ENCODE results near the gene OPRL1.
"Not testable (repeated sequence)": the region's sequence is repeated elsewhere in the genome, so short reads cannot be mapped to it uniquely, and the experiment has no call there.

The OPRL1 gene

DNA sequence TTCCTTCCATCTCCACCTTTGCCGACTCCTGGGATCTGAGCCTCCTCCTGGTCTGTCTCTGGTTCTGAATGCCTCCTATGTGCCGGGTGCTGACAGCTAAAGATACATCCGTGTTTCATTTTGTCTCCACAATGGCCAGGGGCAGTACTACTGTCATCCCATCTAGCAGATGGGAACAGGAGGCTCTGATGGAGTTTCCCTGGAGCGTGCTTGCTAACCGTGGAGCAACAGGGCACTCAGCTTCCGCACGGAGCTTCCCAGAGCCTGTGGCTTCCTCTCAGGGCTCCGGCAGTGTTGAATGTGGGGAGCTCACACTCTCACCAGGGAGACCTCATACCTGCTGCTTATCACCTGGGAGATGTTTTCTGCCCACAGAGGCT is 39.4 kb downstream of the OPRL1 start:
- no peak overlapping the region; the same call in 1 of the 2 replicates for H3K27ac ChIP-seq
- TF ChIP-seq, protein P1, sequence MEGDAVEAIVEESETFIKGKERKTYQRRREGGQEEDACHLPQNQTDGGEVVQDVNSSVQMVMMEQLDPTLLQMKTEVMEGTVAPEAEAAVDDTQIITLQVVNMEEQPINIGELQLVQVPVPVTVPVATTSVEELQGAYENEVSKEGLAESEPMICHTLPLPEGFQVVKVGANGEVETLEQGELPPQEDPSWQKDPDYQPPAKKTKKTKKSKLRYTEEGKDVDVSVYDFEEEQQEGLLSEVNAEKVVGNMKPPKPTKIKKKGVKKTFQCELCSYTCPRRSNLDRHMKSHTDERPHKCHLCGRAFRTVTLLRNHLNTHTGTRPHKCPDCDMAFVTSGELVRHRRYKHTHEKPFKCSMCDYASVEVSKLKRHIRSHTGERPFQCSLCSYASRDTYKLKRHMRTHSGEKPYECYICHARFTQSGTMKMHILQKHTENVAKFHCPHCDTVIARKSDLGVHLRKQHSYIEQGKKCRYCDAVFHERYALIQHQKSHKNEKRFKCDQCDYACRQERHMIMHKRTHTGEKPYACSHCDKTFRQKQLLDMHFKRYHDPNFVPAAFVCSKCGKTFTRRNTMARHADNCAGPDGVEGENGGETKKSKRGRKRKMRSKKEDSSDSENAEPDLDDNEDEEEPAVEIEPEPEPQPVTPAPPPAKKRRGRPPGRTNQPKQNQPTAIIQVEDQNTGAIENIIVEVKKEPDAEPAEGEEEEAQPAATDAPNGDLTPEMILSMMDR (conservative IDR thresholded peaks at IDR 0.05; ENCODE audit: low read depth) = no peak
- CTCF ChIA-PET = interaction anchor here (0.7 to 4.5 kb wide), 7 partner anchors 17 to 150 kb away, joined by 3 to 59 read pairs (median 6); partner anchors contain the start of genes LKAAEAR1, OPRL1, PRPF6 and RGS19
- POLR2A ChIA-PET (ENCODE audit: low non-redundant PET) = no interaction called here
- DNase-seq (ENCODE audit: low spot score) = no peak

DNA sequence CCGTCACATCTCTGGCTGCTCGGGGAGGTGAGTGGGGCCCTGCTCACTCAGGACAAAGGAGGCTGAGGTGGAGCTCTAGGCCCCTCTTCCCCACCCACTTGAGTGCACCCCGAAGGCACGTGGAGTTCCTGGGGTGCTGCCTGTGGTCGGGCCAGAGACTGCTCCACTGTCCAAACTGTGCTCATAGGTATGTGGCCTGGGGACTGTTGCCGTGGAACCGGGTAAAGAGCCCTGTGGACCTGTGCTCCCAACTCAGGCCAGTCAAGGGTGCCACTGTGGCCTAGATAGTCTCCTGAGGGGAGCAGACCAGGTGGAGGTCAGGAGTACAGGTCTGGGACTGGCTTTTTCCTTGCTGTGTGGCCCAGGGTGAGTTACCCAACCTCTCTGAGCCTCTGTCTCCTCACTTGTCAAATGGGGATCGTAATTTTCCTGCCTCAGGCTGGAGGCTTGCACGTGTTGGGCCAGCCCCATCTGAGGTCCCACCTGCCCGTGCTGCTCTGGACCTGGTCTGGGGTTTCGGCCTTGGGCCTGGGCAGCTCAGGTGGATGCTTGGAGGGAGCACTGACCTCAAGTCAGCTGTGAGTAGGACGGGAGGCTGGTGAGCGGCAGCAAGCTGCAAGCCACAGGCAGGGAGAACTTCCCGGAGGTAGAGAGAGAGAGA is 39.9 kb downstream of the OPRL1 start:
- no peak overlapping the region; the same call in 1 of the 2 replicates for H3K27ac ChIP-seq
- TF ChIP-seq, protein P1 (conservative IDR thresholded peaks at IDR 0.05; ENCODE audit: low read depth) = no peak
- no peak for DNase-seq (ENCODE audit: low spot score)
- ChIA-PET POLR2A (ENCODE audit: low non-redundant PET) (no interaction called here), CTCF (interaction anchor here (0.6 to 4.5 kb wide), 21 partner anchors 18 to 1468 kb away, joined by 3 to 59 read pairs (median 5); partner anchors contain the start of genes C20orf204, LKAAEAR1, OPRL1 and PRPF6)

DNA sequence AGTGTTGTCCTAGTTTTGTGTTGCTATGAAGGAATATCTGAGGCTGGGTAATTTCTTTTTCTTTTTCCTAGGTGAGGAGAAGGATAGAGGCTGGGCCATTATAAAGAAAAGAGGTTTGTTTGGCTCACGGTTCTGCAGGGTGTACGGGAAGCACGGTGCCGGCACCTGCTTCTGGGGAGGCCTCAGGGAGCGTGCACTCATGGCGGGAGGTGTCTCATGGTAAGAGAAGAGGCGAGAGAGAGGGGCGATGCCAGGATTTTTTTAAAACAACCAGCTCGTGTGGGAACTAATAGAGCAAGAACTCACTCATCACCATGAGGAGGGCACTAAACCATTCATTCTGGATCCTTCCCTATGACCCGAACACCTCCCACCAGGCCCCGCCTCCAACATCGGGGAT is 41.7 kb downstream of the OPRL1 start:
- H3K27ac ChIP-seq = no peak overlapping the region
- TF ChIP-seq, protein P1 (conservative IDR thresholded peaks at IDR 0.05; ENCODE audit: low read depth) = no peak
- DNase-seq (ENCODE audit: low spot score) = no peak
- POLR2A ChIA-PET (ENCODE audit: low non-redundant PET) = interaction anchor here (0.7 kb wide), 1 partner anchor 35 kb away, joined by 4 read pairs; no protein-coding TSS in a partner anchor
- CTCF ChIA-PET = interaction anchor here (0.6 to 4.5 kb wide), 11 partner anchors 12 to 148 kb away, joined by 3 to 59 read pairs (median 4); partner anchors contain the start of genes LKAAEAR1, OPRL1 and RGS19

DNA sequence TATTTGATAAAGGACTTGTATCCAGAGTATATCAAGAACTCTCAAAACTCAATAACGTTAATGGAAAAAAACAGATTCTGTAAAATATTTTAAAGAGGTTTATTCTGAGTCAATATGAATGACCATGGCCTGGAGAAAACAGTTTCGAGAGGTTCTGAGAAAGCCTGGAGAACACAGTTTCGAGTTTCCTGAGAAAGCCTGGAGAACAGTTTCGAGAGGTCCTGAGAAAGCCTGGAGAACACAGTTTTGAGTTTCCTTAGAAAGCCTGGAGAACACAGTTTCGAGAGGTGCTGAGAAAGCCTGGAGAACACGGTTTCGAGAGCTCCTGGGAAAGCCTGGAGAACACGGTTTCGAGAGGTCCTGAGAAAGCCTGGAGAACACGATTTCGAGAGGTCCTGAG is 43.0 kb downstream of the OPRL1 start:
- H3K27ac ChIP-seq; POLR2A ChIA-PET (ENCODE audit: low non-redundant PET): not testable (repeated sequence)
- CTCF ChIA-PET = interaction anchor here (0.6 to 4.5 kb wide), 3 partner anchors 43 to 102 kb away, joined by 3 to 53 read pairs (median 4); no protein-coding TSS in a partner anchor

DNA sequence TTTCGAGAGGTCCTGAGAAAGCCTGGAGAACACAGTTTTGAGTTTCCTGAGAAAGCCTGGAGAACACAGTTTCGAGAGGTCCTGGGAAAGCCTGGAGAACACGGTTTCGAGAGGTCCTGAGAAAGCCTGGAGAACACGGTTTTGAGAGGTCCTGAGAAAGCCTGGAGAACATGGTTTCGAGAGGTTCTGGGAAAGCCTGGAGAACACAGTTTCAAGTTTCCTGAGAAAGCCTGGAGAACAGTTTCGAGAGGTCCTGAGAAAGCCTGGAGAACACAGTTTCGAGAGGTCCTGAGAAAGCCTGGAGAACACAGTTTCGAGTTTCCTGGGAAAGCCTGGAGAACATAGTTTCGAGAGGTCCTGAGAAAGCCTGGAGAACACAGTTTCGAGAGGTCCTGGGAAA is 43.6 kb downstream of the OPRL1 start:
- H3K27ac ChIP-seq; POLR2A ChIA-PET (ENCODE audit: low non-redundant PET): not testable (repeated sequence)
- CTCF ChIA-PET = interaction anchor here (0.7 kb wide), 1 partner anchor 43 kb away, joined by 3 read pairs; no protein-coding TSS in a partner anchor

More for the DNA sequence above, 43.0 kb downstream of the OPRL1 start:
- DNase-seq (ENCODE audit: low spot score) = not testable (repeated sequence)

DNA sequence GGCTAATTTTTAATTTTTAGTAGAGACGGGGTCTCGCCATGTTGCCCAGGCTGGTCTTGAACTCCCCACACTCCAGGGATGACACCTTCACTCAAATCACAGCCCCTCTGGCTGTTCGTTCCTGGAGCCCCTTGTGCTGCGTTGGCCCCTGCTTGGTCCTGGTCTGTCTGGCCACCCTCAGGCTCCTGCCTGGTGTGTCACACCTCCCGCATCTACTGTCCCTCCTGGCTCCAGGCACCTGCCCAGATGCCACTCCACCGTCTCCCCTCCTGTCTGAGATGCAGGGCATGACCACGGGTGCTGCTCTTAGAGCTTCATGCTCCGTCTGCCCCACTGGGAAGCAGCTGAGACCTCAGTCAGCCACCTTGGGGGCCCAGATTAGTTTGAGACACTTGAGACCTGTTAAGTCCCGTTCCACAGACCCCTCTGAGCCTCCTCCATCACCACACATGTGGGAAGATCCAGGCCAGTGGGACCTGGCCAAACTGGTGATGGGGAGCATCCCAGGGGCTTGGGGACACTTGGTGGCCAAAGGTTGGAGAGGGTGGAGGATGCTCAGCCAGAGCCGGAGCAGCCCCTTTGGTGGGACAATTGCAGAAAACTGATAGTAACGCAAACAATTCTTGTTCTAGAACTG is 49.4 kb downstream of the OPRL1 start:
- DNase-seq (ENCODE audit: low spot score) = no peak
- no peak overlapping the region for H3K27ac ChIP-seq
- CTCF ChIA-PET = interaction anchor here (0.6 to 1.0 kb wide), 3 partner anchors 8 to 367 kb away, joined by 3 to 4 read pairs (median 4); no protein-coding TSS in a partner anchor
- POLR2A ChIA-PET (ENCODE audit: low non-redundant PET) = no interaction called here
- TF ChIP-seq, protein P1 (conservative IDR thresholded peaks at IDR 0.05; ENCODE audit: low read depth) = no peak

More for the DNA sequence above, 43.6 kb downstream of the OPRL1 start:
- DNase-seq (ENCODE audit: low spot score) = not testable (repeated sequence)

DNA sequence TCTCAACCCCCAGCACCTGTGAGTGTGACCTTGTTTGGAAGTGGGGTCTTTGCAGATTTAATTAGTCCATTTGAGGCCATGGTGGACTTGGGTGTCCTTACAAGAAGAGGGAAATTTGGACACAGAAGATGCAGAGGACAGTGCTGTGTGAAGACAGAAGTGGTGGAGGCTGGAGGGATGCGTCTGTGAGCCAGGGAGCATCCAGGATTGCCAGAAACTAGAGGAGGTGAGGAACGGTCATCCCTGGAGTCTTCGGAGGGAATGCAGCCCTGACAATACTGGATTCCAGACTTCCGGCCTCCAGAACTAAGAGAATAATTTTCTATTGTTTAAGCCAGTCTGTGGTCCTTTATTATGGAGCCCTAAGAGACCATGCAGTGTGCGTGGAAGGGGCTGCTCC is 50.4 kb downstream of the OPRL1 start:
- TF ChIP-seq, protein P1 (conservative IDR thresholded peaks at IDR 0.05; ENCODE audit: low read depth) = no peak
- CTCF ChIA-PET = no interaction called here
- POLR2A ChIA-PET (ENCODE audit: low non-redundant PET) = no interaction called here
- no peak for DNase-seq (ENCODE audit: low spot score)
- no peak overlapping the region for H3K27ac ChIP-seq

Measured in RWPE1 (cell line).